Measurements from ENCODE around the gene ARHGEF16. TPM values are rescaled to one million over a fixed set of nuclear protein-coding genes. Genes with fewer than 3 reads are reported as not detected.

ARHGEF16 gene
- total and polyA plus RNA-seq, 2 donors (not counting 1 experiment from before 2014, with no cell fraction given) = 0.13 to 0.22 TPM

DNA sequence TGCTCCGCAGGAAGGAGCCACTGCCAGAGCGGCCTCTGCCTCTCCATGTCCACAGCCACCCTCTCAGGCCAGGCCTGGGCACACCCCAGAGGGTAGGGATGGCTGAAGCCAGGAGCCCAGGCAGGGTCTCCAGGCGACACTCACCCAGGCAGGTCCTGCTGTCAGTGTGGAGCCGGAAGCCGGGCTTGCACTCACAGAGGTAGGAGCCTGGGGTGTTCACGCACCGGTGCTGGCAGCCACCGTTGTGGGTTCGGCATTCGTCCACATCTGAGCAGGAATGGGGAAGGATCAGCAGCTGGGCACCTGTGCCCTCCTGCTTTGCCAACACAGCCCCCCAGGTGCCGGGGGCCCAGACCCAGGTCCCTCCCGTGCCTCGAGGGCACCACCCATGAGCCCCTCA is 69.5 kb downstream of the ARHGEF16 start:
- Histone ChIP-seq H3K4me1 (ENCODE audit: control insufficient read depth in 2 of 2, insufficient read depth in 2 of 2, low read length in 2 of 2) (no peaks in the 10 kb centered on the region), H3K36me3 (replicated peaks in 1 of 2; ENCODE audit: control extremely low read depth in 1 of 2, control insufficient read depth in 1 of 2, extremely low read depth in 1 of 2, insufficient read depth in 2 of 2, low read length in 1 of 2) (no peaks in the 10 kb centered on the region), H4K20me1 (ENCODE audit: control insufficient read depth, insufficient read depth, low read length, poor library complexity, severe bottlenecking) (peaks cover 46% of the 10 kb centered on the region), H3K9ac (ENCODE audit: low read length) (no peak overlapping the region), H3K27ac (ENCODE audit: low read length in 2 of 2) (no peak overlapping the region), H2AFZ (ENCODE audit: insufficient read depth, low read depth, low read length, poor library complexity, severe bottlenecking) (no peak overlapping the region), H3K4me2 (replicated peaks; ENCODE audit: low read depth, low read length, poor library complexity, severe bottlenecking) (no peak overlapping the region), H3K27me3 (replicated peaks in 1 of 4; ENCODE audit: control extremely low read depth in 1 of 4, control insufficient read depth in 3 of 4, insufficient read depth in 4 of 4, low read length in 3 of 4) (no peaks in the 10 kb centered on the region), H3K9me3 (ENCODE audit: control extremely low read depth in 1 of 3, control insufficient read depth in 2 of 3, insufficient read depth in 1 of 3, low read length in 2 of 3) (no peaks in the 10 kb centered on the region), H3K79me2 (ENCODE audit: control insufficient read depth, insufficient read depth, low read length) (peaks cover 16% of the 10 kb centered on the region), H3K4me3 (ENCODE audit: control extremely low read depth in 1 of 5, extremely low read depth in 1 of 5, insufficient read depth in 1 of 5, low read depth in 2 of 5, low read length in 4 of 5) (no peak overlapping the region)
- CTCF ChIA-PET = no interaction called here
- H3K9me3 Mint-ChIP-seq (ENCODE audit: insufficient read depth) = no peaks in the 10 kb centered on the region
- H3K27me3 Mint-ChIP-seq = no peaks in the 10 kb centered on the region
- no peak for DNase-seq
- 94% methylated on average over 10 of the region's 13 CpGs for WGBS (ENCODE audit: insufficient coverage)
- intact Hi-C loops (cut with micrococcal nuclease) = no loop called here
- POLR2A ChIA-PET = no interaction called here
- no peak overlapping the region for H3K27ac Mint-ChIP-seq
- no peak for ATAC-seq (ENCODE audit: low read depth)
- no peak overlapping the region for H3K4me3 Mint-ChIP-seq
- TF ChIP-seq, protein P1, sequence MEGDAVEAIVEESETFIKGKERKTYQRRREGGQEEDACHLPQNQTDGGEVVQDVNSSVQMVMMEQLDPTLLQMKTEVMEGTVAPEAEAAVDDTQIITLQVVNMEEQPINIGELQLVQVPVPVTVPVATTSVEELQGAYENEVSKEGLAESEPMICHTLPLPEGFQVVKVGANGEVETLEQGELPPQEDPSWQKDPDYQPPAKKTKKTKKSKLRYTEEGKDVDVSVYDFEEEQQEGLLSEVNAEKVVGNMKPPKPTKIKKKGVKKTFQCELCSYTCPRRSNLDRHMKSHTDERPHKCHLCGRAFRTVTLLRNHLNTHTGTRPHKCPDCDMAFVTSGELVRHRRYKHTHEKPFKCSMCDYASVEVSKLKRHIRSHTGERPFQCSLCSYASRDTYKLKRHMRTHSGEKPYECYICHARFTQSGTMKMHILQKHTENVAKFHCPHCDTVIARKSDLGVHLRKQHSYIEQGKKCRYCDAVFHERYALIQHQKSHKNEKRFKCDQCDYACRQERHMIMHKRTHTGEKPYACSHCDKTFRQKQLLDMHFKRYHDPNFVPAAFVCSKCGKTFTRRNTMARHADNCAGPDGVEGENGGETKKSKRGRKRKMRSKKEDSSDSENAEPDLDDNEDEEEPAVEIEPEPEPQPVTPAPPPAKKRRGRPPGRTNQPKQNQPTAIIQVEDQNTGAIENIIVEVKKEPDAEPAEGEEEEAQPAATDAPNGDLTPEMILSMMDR (IDR thresholded peaks at IDR 0.05) = no peak
- TF ChIP-seq EZH2 (IDR thresholded peaks at IDR 0.05; ENCODE audit: borderline replicate concordance, insufficient read depth, low read depth, low read length, poor library complexity, severe bottlenecking) = no peak
- H3K4me1 Mint-ChIP-seq = peaks cover 3% of the 10 kb centered on the region

DNA sequence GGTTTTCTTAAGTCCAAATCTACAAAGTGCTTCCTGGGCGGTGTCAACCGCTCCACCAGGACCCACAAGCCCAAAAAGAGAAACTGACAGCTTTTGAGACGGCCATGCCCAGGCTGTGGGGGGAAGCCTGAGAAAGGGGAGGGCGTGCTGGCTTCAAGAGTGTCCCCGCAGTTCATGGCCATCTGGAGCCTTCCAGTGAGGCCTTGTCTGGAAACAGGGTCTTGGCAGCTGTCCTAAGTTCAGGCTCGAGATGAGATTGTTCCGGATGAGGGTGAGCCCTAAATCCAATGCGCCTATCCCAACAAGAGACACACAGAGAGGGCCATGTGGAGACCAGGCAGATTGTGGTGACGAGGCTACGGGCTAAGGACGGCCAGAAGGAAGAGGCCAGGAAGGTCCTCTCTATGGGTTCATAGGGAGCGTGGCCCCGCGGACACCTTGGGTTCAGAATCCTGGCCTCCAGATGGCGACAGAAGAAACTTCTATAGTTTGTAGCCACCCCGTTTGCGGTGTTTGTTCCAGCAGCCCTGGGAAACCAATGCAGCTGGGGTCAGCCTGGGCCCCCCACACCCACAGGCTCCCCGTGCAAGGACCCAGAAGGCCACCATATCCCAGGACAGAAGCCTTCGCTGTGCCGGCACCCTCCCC is 70.2 kb downstream of the ARHGEF16 start:
- Mint-ChIP-seq H3K27ac (no peak overlapping the region), H3K27me3 (no peaks in the 10 kb centered on the region), H3K4me1 (peaks cover 6% of the 10 kb centered on the region), H3K4me3 (no peak overlapping the region), H3K9me3 (ENCODE audit: insufficient read depth) (no peaks in the 10 kb centered on the region)
- DNase-seq (no peak), ATAC-seq (ENCODE audit: low read depth) (no peak)
- Histone ChIP-seq H3K4me1 (ENCODE audit: control insufficient read depth in 2 of 2, insufficient read depth in 2 of 2, low read length in 2 of 2) (peaks cover 2% of the 10 kb centered on the region in 2 donors), H3K9me3 (ENCODE audit: control extremely low read depth in 1 of 3, control insufficient read depth in 2 of 3, insufficient read depth in 1 of 3, low read length in 2 of 3) (no peaks in the 10 kb centered on the region), H3K4me2 (replicated peaks; ENCODE audit: low read depth, low read length, poor library complexity, severe bottlenecking) (no peak overlapping the region), H3K79me2 (ENCODE audit: control insufficient read depth, insufficient read depth, low read length) (peaks cover 21% of the 10 kb centered on the region), H3K36me3 (replicated peaks in 1 of 2; ENCODE audit: control extremely low read depth in 1 of 2, control insufficient read depth in 1 of 2, extremely low read depth in 1 of 2, insufficient read depth in 2 of 2, low read length in 1 of 2) (no peaks in the 10 kb centered on the region), H2AFZ (ENCODE audit: insufficient read depth, low read depth, low read length, poor library complexity, severe bottlenecking) (no peak overlapping the region), H4K20me1 (ENCODE audit: control insufficient read depth, insufficient read depth, low read length, poor library complexity, severe bottlenecking) (peaks cover 39% of the 10 kb centered on the region), H3K27ac (ENCODE audit: low read length in 2 of 2) (no peak overlapping the region), H3K4me3 (ENCODE audit: control extremely low read depth in 1 of 5, extremely low read depth in 1 of 5, insufficient read depth in 1 of 5, low read depth in 2 of 5, low read length in 4 of 5) (no peak overlapping the region), H3K27me3 (replicated peaks in 1 of 4; ENCODE audit: control extremely low read depth in 1 of 4, control insufficient read depth in 3 of 4, insufficient read depth in 4 of 4, low read length in 3 of 4) (no peaks in the 10 kb centered on the region), H3K9ac (ENCODE audit: low read length) (no peak overlapping the region)
- intact Hi-C loops (cut with micrococcal nuclease) = no loop called here
- ChIA-PET POLR2A (no interaction called here), CTCF (no interaction called here)
- TF ChIP-seq, protein P1 (IDR thresholded peaks at IDR 0.05) = no peak
- TF ChIP-seq EZH2 (IDR thresholded peaks at IDR 0.05; ENCODE audit: borderline replicate concordance, insufficient read depth, low read depth, low read length, poor library complexity, severe bottlenecking) = no peak
- WGBS (ENCODE audit: insufficient coverage) = 91% methylated on average over 20 of the region's 20 CpGs
